ENCODE measurements around the gene CTSG.
"Not testable (repeated sequence)": the region's sequence is repeated elsewhere in the genome, so short reads cannot be mapped to it uniquely, and the experiment has no call there.

The CTSG gene

DNA sequence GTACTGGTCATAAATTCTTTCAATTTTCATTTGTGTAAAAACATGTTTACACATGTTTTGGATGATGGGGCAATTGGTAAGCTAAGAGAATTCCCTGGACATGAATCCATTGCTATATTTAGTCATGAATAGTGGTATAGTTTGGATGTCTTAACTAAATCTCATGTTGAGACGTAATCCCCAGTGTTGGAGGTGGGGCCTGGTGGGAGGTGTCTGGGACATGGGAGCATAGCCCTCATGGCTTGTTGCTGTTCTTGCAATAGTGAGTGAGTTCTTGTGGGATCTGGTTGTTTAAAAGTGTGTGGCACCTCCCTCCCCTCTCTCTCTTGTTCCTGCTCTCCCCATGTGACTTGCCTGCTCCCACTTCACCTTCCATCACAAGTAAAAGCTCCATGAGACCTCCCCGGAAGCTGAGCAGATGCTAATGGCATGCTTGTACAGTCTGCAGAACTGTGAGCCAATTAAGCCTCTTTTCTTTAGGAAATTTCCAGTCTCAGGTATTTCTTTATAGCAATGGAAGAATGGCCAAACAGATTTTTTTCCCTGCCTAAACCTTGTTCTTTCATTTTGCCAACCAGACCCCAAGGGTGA is 33.6 kb downstream of the CTSG start:
- H3K4me3 ChIP-seq (ENCODE audit: low read depth, low read length) = no peak overlapping the region
- TF ChIP-seq, protein P1, sequence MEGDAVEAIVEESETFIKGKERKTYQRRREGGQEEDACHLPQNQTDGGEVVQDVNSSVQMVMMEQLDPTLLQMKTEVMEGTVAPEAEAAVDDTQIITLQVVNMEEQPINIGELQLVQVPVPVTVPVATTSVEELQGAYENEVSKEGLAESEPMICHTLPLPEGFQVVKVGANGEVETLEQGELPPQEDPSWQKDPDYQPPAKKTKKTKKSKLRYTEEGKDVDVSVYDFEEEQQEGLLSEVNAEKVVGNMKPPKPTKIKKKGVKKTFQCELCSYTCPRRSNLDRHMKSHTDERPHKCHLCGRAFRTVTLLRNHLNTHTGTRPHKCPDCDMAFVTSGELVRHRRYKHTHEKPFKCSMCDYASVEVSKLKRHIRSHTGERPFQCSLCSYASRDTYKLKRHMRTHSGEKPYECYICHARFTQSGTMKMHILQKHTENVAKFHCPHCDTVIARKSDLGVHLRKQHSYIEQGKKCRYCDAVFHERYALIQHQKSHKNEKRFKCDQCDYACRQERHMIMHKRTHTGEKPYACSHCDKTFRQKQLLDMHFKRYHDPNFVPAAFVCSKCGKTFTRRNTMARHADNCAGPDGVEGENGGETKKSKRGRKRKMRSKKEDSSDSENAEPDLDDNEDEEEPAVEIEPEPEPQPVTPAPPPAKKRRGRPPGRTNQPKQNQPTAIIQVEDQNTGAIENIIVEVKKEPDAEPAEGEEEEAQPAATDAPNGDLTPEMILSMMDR (IDR thresholded peaks at IDR 0.05; ENCODE audit: control insufficient read depth, extremely low read depth, insufficient read depth) = no peak
- DNase-seq (ENCODE audit: low read depth) = no peak

- DNase-seq (ENCODE audit: low read depth) = no peak
- no peak overlapping the region for H3K4me3 ChIP-seq (ENCODE audit: low read depth, low read length)
- TF ChIP-seq, protein P1 (IDR thresholded peaks at IDR 0.05; ENCODE audit: control insufficient read depth, extremely low read depth, insufficient read depth) = no peak
Measured at GRCh38 chr14:24535737-24536136, 40.3 kb downstream of the CTSG start.

GRCh38 chr14:24534286-24534685 is 41.8 kb downstream of the CTSG start:
- TF ChIP-seq, protein P1 (IDR thresholded peaks at IDR 0.05; ENCODE audit: control insufficient read depth, extremely low read depth, insufficient read depth) = no peak

GRCh38 chr14:24525877-24526620 is 50.0 kb downstream of the CTSG start:
- H3K4me3 ChIP-seq (ENCODE audit: low read depth, low read length) = peak overlapping the region; percentile 32
- DNase-seq (ENCODE audit: low read depth) = not testable (repeated sequence)

More at GRCh38 chr14:24534286-24534685, 41.8 kb downstream of the CTSG start:
- DNase-seq (ENCODE audit: low read depth) = no peak
- no peak overlapping the region for H3K4me3 ChIP-seq (ENCODE audit: low read depth, low read length)
